ENCODE measurements around the gene MRPL55. TPM values are rescaled to one million over a fixed set of nuclear protein-coding genes. Genes with fewer than 3 reads are reported as not detected.

Gene MRPL55
- total RNA-seq, 1 donor from 2014 or later, result 130 TPM

DNA sequence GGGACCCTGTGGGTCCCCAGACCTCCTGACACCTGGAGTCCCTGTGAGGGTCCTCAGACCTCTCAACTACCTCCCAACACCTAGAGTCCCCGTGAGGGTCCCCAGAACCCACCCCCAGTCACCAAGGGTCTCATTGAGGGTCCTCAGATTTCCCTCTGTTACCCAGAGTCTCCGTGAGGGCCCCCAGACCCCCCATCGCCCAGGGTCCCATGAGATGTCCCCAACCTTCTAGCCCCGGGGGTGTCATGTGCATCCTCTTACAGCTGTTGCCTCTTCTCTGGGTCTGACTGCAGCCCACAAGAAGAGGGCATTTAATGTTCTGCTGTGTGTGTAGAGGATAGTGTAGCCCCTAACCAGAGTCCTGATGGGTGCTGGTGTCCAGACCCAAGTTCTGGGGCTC lies 38.7 kb upstream of the MRPL55 start:
- no peak overlapping the region for H3K4me3 ChIP-seq (ENCODE audit: low read depth, low read length)
- TF ChIP-seq, protein P1, sequence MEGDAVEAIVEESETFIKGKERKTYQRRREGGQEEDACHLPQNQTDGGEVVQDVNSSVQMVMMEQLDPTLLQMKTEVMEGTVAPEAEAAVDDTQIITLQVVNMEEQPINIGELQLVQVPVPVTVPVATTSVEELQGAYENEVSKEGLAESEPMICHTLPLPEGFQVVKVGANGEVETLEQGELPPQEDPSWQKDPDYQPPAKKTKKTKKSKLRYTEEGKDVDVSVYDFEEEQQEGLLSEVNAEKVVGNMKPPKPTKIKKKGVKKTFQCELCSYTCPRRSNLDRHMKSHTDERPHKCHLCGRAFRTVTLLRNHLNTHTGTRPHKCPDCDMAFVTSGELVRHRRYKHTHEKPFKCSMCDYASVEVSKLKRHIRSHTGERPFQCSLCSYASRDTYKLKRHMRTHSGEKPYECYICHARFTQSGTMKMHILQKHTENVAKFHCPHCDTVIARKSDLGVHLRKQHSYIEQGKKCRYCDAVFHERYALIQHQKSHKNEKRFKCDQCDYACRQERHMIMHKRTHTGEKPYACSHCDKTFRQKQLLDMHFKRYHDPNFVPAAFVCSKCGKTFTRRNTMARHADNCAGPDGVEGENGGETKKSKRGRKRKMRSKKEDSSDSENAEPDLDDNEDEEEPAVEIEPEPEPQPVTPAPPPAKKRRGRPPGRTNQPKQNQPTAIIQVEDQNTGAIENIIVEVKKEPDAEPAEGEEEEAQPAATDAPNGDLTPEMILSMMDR (conservative IDR thresholded peaks at IDR 0.05; ENCODE audit: low read depth, low read length), result no peak
- no peak for DNase-seq (ENCODE audit: low read depth)

DNA sequence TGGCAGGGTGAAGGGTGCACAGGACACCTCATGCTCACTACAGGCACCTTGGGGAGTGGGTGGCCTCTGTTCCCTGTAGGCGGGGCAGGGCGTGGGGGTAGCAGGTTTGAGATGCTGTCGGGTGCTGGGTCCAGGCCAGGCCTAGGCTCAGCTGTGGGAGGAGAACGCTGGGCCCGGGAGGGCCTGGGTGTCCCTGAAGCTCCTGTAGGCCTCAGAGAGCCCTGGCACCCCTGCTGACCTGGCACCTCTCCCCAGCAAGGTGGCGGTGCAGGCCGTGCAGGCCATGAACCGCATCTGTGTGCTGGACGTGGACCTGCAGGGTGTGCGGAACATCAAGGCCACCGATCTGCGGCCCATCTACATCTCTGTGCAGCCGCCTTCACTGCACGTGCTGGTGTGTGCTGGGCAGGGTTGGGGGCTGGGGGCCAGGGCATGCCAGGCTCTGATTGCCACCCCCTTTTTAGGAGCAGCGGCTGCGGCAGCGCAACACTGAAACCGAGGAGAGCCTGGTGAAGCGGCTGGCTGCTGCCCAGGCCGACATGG lies 38.1 kb upstream of the MRPL55 start:
- TF ChIP-seq, protein P1 (conservative IDR thresholded peaks at IDR 0.05; ENCODE audit: low read depth, low read length), result no peak
- DNase-seq (ENCODE audit: low read depth), result no peak
- H3K4me3 ChIP-seq (ENCODE audit: low read depth, low read length), result no peak overlapping the region

DNA sequence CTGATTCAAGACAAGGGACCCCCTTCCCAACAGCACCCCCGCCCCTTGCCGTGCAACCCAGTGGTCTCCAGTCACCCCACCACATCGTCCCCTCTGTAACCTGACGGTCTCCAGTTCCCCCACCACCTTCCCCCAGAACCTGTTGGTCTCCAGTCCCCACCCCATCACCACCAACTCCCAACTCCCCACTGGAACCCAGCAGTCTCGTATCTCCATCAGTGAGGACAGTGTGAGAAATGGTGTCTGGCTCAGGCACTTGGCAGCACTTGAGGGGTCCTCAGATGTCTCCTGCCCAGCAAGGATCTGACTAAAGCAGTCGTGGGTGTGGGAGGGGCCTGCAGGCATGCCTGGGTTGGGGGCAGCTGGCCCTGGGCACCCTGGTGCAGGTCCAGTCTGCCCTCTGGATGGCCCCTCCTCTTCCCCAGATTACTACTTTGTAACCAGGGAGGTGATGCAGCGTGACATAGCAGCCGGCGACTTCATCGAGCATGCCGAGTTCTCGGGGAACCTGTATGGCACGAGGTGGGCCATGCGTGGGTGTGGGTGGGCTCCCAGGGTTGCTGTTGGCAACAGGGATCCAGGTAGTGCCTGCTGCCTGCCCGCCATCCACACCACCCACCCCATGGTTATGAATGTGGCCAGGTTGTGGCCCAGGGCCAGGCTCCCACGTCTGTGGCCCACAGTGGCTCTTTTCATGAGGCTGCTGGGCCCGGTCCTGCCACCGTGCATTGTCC lies 37.5 kb upstream of the MRPL55 start:
- DNase-seq (ENCODE audit: low read depth), result no peak
- H3K4me3 ChIP-seq (ENCODE audit: low read depth, low read length), result no peak overlapping the region
- TF ChIP-seq, protein P1 (conservative IDR thresholded peaks at IDR 0.05; ENCODE audit: low read depth, low read length), result no peak

DNA sequence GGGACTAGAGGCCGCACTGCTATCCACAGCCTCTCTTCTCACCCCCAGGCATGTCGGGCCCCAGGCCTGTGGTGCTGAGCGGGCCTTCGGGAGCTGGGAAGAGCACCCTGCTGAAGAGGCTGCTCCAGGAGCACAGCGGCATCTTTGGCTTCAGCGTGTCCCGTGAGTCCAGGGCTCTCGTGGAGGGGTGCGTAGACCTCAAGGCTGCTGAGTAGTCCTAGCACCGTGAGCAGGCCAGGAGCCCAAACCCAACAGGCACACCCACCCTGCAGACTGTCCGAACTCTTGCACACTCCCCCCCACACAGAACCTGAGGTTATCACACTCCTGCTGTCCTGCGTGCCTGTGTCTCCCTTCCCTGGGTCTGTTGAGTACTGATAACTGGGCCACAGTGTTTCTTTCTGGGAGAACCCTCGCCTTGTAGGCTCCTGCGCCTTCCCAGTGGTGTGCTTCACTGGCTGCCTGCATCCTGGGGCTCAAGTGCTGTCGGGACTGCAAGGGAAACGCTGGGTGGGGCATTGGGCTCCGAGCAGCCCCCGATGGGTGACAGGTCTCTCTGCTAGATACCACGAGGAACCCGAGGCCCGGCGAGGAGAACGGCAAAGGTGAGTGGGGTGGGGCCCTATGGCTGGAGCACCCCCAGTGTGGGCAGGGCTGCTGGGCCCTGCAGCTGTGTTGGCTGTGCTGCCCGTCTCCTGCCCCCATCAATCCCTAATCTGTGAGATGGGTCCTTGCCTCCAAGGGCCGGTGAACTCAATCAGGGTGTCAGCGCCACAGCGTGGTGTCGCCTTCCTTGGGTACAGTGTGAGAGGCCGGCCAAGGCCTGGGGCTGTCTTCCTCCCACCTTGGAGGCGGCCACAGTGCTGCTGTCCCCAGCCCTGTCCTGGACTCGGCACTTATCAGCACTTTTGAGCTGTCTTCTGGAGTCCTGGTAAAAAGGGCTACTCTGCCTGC lies 36.6 kb upstream of the MRPL55 start:
- no peak for DNase-seq (ENCODE audit: low read depth)
- TF ChIP-seq, protein P1 (conservative IDR thresholded peaks at IDR 0.05; ENCODE audit: low read depth, low read length), result no peak
- no peak overlapping the region for H3K4me3 ChIP-seq (ENCODE audit: low read depth, low read length)

DNA sequence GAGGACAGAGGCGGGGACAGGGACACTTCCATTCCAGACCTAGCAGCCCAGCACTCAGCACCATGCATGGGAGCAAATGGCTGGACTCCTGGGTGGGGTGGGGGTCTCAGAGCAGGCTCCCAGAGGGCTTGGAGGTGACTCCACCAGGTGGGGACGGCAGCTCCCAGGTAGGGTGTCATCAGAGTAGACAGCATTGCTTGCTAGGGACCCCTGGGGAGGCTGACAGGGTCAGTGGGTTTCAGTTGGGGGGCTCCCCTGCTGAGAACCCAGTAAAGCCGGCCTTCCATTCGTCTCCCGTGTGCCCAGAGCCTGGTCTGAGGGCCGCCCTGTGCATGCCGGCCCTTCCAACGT lies 35.9 kb upstream of the MRPL55 start:
- H3K4me3 ChIP-seq (ENCODE audit: low read depth, low read length), result no peak overlapping the region
- DNase-seq (ENCODE audit: low read depth), result no peak
- TF ChIP-seq, protein P1 (conservative IDR thresholded peaks at IDR 0.05; ENCODE audit: low read depth, low read length), result no peak

DNA sequence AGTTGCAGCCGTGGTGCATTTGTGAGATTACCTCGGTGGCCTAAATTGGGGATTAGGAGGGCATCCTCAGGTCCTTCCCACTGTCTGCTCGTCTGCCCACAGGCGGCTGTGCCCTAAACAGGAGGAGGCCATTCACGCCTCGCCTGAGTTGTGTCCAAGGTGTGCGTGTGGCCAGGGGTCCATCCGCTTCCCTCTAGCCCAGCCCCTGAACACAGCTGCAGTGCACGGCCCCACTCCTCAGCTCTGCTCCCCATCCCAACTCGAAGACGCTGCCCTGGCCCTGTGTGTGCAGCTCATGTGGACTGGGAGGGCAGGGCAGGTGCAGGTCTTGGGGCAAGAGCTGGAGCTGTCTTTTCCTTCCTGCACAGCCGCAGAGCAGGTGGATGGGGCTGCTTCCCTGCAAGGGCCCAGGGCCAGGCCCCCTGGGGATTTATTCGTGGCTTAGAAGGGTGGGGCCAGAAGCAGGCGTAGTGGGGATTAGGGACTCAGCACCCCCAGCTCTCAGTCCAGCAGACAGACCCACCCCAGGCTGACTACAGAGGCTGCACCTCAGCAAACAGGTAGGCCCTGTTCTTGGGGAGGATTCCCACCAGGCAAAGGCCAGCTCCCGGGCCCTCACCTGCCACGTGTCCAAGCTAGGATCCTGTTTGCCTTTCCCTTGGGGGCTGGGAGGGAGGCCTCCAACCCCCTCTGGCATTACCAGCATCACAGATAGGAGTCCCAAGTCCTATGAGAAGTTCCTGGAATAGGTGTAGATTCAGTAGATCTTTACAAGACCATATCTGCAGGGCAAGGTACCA lies 35.3 kb upstream of the MRPL55 start:
- H3K4me3 ChIP-seq (ENCODE audit: low read depth, low read length), result no peak overlapping the region

More for the DNA sequence above, 35.3 kb upstream of the MRPL55 start:
- no peak for DNase-seq (ENCODE audit: low read depth)
- TF ChIP-seq, protein P1 (conservative IDR thresholded peaks at IDR 0.05; ENCODE audit: low read depth, low read length), result no peak
